Stimulated activated CD4-positive, alpha-beta T cell treated with anti-CD3 and anti-CD28 coated beads, TNF-alpha, amount 100 ng/mL, for 24 hours (primary cell): ENCODE data around the gene PLCD4.

Experiments used
- DNase-seq, 3 experiments: peaks; one replicate each; pipeline ENCODE4 v3.0.0-alpha.2; 2020; ENCODE audit warnings: low read depth in 3 of 3

Gene PLCD4

DNA sequence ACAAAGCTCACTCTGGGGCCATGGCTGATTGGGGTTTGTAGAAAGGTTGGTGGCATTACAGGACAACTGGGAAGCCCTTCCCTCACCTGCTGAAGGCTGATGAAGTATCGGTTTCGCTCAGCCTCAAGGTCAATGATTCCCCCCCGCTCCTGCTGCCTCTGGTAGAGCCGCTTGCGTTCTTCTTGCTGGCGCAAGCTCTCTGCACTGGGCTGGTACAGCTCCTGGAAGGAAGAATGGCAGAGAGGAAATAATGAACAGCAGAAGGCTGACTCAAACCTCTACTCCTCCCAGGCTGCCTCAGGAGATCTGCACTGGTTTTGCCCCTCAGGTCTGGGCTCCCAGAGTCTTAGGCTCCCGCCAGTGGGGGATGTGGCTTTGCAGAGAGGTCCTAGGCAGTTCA, 57.0 kb downstream of the PLCD4 start:
- DNase-seq, result no peak

DNA sequence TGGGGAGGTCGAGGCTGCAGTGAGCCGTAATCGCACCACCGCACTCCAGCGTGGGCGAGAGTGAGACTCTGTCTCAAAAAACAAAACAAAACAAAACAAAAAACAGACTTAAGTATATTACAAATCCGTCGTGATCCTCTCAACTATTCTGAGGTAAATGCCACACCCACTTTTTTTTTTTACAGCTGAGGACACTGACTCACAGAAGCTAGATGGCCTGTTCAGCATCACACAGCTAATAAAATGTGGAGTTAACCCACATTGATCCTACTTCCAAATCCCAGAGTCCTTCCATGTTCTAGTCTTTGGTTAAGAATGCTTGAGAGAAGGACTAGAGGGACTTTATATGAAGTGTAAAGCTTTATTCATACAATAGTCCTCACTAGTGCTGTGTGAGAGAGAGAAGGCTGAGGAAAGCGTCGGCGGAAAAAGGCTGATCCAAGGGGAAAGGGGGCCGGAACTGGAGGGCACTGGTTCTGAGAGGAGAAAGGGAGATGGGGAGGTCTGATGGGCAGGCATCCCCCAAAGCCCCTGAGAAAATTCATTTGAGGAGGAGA, 63.5 kb downstream of the PLCD4 start:
- no peak for DNase-seq

DNA sequence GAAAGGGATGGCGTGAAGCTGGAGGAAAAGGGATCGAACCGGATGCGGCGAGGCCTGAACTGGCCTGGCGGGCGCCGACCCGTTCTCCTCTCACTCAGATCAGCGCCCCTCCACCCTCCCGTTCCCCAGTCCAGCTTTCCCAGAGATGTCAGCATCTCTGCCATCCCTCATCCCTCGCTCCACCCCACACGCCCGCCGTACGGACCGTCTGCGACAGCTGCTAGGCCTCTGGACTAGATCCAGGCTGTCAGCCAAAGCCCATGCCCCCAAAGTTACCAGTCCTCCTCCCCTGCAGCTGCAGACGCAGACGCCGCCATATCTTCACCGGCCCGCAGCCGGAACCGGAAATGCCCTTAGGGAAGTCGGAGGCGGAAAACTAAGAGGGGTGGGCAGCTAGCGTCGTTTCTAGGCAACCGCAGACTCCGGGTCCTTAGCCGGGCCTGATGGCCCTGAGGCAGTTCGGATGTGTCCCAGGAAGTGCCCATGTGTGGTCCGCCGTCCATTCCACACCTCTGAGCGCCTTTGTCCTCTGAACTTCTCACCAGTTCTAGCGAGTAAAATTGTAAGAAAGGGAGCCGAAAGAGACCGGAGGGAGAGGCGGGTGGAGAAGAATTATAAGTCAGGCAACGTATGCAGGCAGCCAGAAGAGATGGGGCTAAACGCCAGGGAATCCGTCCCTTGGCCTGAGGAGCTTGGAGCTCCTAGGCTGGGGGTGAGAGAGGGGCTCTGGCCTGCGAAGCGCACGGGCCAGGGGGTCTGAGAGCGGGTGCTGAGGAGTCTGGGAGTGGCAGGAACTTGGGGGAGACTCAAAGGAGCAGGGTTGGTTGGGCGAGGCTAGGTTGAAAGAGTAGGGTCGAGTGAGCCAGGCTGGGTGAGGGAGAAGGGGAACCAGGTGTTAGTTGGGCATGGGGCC, 64.2 kb downstream of the PLCD4 start, which contains the start of the genes RNF25 and STK36:
Gene RNF25, minus strand, starts transcription at position 349 of the 913 bp plus-strand sequence. Its CDS starts 32 bp downstream, at position 317.
Gene STK36, plus strand, starts transcription at position 433 of the 913 bp plus-strand sequence. CDS start 744 bp downstream, outside the sequence.
- peak; percentile 72 to 80 (median 73) for DNase-seq

DNA sequence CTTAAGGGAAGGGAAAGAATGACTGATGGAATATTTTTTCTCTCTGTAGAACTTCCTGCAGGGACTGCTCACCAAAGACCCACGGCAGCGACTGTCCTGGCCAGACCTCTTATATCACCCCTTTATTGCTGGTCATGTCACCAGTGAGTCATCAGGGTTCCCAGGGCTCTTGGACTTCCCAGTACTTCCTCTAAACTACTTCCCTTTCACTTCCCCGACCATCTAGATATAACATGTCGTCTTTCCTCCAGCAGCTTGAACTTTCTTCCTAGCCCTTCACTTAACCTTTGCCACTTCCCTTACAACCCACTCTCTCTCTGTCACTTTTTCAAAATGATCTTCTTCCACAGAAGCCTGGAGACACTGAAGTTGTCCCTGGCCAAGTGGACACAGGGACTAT, 71.4 kb downstream of the PLCD4 start:
- no peak for DNase-seq

DNA sequence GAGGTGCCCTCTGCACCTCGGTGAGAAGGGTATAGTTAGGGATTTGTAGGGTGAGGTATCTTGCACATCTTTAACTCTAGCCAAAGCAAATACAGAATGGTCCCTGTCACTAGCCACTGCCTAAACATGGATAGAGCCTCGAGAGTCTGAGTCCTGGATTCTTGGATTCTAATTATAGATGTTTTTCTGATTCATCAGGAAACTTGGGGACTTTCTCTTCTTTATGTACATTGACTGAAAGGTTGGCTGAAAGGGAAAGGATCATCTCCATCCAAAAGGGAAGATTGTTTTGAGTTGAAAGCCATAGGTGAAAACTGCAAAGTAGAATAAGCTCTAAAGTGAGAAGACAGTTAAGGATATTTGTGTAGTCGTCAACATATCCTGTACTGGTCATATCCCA, 72.4 kb downstream of the PLCD4 start:
- no peak for DNase-seq
